Stimulated activated CD4-positive, alpha-beta T cell treated with anti-CD3 and anti-CD28 coated beads, TNF-alpha, amount 100 ng/mL, for 1 hour (primary cell): Measurements from ENCODE around the gene SRGAP2.
"Not testable (repeated sequence)": the region's sequence is repeated elsewhere in the genome, so short reads cannot be mapped to it uniquely, and the experiment has no call there.

Experiments used
- DNase-seq, 3 donors: peaks; one replicate each; pipeline ENCODE4 v3.0.0-alpha.2; 2020; ENCODE audit warnings: low read depth in 3 of 3, low spot score in 1 of 3

The SRGAP2 gene

GRCh38 chr1:206203364-206204158, at the start of gene SRGAP2:
Gene SRGAP2, plus strand, starts transcription at chr1:206203541. Its CDS starts 2,430 bp downstream, at chr1:206205971.
- DNase-seq = peak in 2 of 3 donors; percentile 1 to 22

GRCh38 chr1:206167350-206168029, 35.9 kb upstream of the SRGAP2 start:
- not testable (repeated sequence) for DNase-seq

DNA sequence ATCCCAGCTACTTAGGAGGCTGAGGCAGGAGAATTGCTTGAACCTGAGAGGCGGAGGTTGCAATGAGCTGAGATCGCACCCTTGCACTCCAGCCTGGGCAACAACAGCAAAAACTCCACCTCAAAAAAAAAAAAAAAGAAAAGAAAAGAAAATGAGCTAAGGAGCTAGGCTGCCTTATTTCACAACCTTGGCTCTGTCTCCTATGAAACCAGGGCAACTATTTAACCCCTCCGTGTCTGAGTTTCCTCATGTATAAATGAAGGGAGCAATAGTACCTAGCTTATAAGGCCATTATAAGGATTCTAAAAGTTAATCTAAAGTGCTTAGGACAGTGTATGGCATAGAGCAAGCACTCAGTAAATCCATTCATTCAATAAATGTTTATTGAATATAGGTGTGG, 33.5 kb upstream of the SRGAP2 start:
- DNase-seq = not testable (repeated sequence)

GRCh38 chr1:206173110-206173719, 30.1 kb upstream of the SRGAP2 start:
- not testable (repeated sequence) for DNase-seq

DNA sequence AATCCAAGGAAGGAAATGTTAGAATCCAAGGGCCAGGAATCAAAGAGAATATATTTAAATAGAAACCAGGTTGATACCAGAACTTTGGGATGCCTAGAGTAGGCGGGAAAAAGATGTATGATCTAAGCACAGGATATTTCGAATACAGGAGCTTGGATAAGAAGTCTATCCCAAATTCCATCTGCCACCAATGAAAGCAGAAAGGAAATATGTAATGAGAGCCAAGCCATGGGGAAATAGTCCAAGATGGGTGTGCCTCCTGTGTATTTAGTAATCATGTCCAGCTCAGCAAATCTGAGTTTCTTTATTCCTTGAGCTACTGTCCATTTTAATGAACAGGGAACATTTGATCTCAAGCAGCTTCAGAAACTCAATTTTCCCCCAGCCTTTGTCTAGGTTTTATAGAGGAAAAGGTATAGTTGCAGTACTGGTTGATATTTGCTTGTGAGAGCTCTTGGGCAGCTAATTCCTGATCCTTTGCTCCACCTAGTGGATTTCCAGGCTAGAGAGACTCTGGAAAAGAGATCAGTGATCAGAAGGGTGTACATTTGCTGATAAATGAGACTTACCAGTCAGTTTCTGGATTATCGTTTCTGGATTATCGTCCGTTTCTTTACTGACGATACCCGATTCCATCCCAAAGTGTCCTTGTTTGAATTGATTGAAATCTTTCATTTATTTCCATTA, 29.0 kb upstream of the SRGAP2 start:
- not testable (repeated sequence) for DNase-seq

DNA sequence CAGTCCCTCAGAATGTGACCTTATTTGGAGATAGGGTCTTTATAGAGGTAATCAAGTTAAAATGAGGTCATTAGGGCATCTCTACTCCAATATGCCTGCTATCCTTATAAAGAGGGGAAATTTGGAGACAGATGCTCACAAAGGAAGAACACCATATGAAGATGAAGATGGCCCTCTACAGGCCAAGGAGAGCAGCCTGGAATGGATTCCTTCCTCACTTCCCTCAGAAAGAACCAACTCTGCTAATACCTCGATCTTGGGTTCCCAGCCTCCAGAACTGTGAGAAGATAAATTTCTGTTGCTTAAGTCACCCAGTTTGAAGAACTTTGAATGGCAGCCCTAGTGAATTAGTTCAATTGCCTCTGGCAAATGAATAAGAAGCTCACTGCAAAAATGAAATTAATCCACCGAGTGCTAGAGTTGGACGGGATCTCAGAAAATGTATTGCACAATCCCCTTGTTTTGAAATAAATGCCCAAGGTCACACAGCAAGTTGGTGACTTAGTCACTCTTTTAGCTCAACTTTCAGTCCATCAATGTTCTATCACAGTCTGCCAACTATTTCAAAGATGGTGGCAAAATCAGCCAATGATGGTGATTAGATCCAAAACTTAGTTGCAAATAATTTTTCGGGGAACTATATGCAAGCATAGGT, 27.8 kb upstream of the SRGAP2 start:
- DNase-seq = not testable (repeated sequence)

DNA sequence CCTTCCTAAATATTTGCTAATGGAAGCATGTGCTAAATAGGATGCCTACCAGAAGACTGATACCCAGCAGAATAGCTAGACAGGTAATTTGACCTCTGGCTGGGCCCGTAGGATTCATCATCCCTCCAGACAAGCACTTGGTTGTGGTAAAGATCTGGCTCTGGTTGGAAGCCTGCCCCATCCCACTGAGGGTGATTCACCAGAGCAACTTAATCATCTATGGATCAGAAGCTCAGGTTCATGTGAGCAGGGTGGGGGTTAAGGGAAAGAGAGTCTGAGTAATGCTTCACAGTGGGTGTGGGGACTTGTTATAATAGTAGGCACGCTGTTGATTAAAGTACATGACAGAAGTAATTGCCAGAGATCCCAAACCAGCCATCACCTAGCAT, 27.2 kb upstream of the SRGAP2 start:
- DNase-seq = not testable (repeated sequence)

DNA sequence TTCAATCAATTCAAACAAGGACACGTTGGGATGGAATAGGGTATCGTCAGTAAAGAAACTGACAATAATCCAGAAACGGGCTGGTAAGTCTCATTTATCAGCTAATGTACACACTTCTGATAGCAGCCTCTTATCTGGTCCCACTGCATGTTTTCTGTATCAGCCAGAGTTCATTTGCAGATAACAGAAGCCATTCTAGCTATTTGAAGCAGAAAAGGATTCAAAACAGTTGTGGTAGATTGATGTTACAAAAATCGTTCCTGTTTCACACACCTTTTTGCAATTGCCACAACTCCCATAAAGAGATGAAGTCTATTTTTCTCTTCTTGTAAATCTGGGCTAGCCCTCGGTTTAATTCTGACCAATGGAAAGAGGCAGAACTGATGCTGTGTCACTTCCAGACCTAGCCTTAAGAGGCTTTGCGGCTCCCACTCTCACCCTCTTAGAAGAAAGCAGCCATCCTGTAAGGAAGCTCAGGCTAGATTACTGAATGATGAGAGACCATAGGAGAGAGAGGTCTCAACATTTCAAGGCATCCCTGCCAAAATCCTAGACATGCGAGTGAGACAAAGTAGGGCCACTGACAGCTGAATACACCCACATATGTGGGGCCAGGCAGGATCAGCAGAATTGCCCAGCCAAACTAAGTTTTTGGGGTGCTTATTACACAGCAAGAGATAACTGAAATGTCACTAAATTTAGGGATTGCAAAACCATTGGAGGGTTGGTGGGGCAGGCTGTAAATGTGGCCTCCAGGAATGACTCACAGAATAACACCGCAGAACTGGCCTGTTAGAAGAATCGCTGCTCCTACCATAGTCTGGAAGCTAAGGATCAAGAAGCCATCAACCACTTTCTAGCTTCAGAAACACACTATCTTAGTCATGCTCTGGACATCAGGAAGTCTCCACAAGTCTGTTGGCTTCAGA, 25.0 kb upstream of the SRGAP2 start:
- not testable (repeated sequence) for DNase-seq

DNA sequence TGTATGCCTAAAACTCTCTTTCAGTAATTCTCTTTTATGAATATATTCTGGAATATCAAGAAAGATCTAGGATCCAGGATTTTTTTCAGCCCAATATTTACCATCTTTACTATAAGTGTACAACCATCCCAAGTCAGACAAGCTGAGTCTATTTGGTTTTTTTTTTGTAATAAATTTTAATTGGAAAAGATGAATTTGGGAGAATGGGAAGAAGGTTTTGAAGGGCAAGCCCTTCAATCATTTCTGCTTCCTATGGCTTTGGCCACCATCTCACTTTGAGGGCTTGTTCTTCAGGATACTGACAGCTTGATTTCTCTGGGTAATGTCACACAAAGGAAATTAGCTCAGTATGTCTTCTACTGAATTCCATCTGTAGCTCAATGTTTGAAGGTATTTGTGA, 23.7 kb upstream of the SRGAP2 start:
- DNase-seq = not testable (repeated sequence)

GRCh38 chr1:206182368-206183317, 20.7 kb upstream of the SRGAP2 start:
- not testable (repeated sequence) for DNase-seq

DNA sequence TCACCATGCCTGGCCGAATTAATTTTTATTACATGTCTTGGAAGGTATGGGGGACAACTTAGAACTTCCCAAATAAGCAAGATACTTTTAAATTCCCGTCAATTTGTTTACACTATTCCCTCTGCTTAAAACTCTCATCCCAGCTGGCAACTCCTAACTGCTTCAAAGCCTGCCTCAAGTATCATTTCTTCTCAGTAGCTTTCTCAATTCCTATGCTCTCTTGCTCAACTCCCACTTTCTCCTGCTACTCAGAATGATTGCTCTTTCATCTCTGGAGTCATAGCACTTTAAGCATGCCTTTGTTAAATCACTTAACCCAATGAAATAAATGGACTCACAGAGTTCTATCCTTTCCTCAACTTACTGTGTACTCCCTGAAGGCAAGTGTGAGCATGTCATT, 19.6 kb upstream of the SRGAP2 start:
- DNase-seq = not testable (repeated sequence)

DNA sequence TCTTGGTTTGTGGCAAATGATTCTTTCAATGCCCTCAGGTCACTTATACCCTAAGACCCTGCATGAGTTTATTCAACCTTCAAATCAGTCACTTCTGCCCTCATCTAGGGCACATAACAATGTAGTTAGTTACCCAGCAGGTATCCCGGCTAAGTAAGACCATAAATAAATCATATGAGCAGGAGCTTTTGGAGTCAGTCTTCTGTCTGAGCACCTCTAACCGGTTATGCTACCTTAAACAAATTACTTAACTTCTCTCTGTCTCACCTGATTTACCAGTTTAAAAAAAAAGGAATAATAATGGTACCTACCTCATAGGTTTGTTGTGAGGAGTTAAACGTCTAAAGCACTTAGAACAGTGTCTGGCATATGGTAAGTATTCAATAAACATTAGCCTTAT, 17.6 kb upstream of the SRGAP2 start:
- DNase-seq = not testable (repeated sequence)

DNA sequence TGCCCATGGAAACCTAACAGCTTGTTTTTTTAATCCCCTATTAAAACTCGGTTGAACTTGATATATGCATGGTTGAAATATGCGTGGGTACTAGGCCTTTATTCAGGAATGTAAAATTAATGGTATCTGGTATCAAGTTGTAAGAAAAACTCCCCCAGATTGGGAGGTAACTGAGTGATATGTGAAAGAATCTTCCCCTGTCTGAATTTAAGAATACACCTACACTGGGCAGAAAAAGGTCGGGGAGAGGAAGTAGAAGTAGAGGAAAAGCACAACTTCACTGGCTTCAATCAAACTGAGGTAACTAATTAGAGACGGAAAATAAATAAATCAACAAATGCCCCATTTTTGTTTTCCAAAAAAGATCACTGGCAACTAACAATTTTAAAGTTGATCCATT, 16.5 kb upstream of the SRGAP2 start:
- not testable (repeated sequence) for DNase-seq

DNA sequence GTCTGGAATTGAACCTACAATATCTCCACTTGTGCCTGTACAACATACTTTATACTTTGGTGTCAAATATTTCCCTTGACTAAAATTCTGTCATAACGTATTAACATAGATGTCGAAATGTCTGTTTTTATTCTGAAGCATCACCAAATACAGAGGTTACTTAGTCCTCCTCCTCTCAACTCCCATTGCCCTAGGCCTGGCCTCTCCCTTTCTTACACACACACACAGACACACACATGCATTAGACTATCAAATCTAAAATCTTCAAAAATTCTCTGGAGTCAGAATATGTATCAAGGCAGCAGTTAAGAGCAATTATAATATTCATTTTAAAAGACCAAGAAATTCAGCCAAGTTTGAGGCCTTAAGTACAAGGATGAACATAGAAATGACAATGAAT, 8.2 kb upstream of the SRGAP2 start:
- not testable (repeated sequence) for DNase-seq

- DNase-seq = not testable (repeated sequence)
Measured at GRCh38 chr1:206196748-206197424, 6.5 kb upstream of the SRGAP2 start.

GRCh38 chr1:206202789-206203363, 465 bp upstream of the SRGAP2 start, which contains the start of gene FAM72A:
Gene FAM72A, minus strand, starts transcription at chr1:206202839. Its CDS starts 814 bp downstream, at chr1:206202025.
- DNase-seq = peak; percentile 81 to 95 (median 92)

GRCh38 chr1:206204159-206204511, 794 bp downstream of the SRGAP2 start:
- DNase-seq = not testable (repeated sequence)

DNA sequence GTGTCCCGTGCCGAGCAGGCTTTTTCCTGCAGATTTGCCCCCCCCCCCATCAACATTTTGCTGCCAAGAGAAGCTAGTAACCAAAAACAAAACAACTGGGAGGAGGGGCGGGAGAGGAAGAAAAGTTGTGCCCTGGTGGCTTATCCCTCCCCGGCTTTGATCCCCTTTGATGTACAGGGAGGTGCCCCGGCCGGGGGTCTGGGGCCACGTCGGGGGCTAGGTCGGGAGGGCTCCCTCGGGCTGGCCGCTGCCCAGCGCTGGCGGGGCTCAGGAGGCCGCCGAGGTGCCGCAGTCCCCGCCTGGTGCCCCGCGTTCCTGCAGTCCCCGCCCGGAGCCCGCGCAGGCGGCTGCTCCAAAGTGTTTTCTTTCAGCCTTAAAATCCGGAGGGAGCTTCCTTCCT, 1.5 kb downstream of the SRGAP2 start:
- not testable (repeated sequence) for DNase-seq
